Motor neuron (in vitro differentiated cells): ENCODE data around the gene KRT3. TPM values are rescaled to one million over a fixed set of nuclear protein-coding genes. Genes with fewer than 3 reads are reported as not detected.
A peak's percentile ranks its signal among the peaks of the same experiment; 100 is the strongest.

Experiments
- ATAC-seq, 8 experiments: fragments of 200-7000 bp; cut with Tn5 transposase; replicated peaks in 6 of 8; 2 replicates each; pipeline ENCODE4 v1.8.0; 2021; ENCODE audit warnings: mild to moderate bottlenecking in 8 of 8, moderate library complexity in 8 of 8
- H3K27ac ChIP-seq, 2 donors: fragments of 250-450 bp; sonication (Bioruptor Pico); 2 replicates each; pipeline ENCODE4 v1.9.0; 2021; ENCODE audit warnings: antibody characterized with exemption in 2 of 2, mild to moderate bottlenecking in 2 of 2, moderate library complexity in 1 of 2
- H3K4me1 ChIP-seq, 2 donors: fragments of 250-450 bp; sonication (Bioruptor Pico); replicated peaks in 1 of 2; 2 replicates each; pipeline ENCODE4 v1.6.1; 2021; ENCODE audit warnings: antibody characterized with exemption in 2 of 2, mild to moderate bottlenecking in 2 of 2, moderate library complexity in 1 of 2
- H3K4me3 ChIP-seq, 5 donors: fragments of 250-450 bp; sonication (Bioruptor Pico); 2 replicates each; pipeline ENCODE4 v1.9.0; 2021; ENCODE audit warnings: antibody characterized with exemption in 5 of 5, mild to moderate bottlenecking in 5 of 5, moderate library complexity in 4 of 5
- WGBS, 10 experiments: fragments of 450-650 bp; shearing (Covaris generic); methylation state at CpG; one replicate each; pipeline ENCODE4 v1.0.0; 2022; 5-methylcytosine and 5-hydroxymethylcytosine counted together
- in situ Hi-C, 9 experiments: fragments of 400-800 bp; cut with MboI; loops; one replicate each; pipeline ENCODE4 v1.15.0; 2021; ENCODE audit warnings: low sequenced_read_pairs in 9 of 9, low pct_unique_long_range_greater_than_20kb in 2 of 9; ENCODE audit not compliant: unreplicated experiment in 9 of 9
- total RNA-seq, 8 experiments: library from RNA; unstranded; fragments of 300-600 nt; gene quantifications; 2 replicates each; pipeline versions ENCODE4 v1.2.3 to v1.2.4, GENCODE V29; 2022

The KRT3 gene
- under 1 TPM in 4 of 8 experiments, not detected in 4; 0.24 to 0.66 (median 0.25) TPM for total RNA-seq

- ATAC-seq = no peak
- no peak within 1 kb of the TSS for H3K27ac ChIP-seq
- in situ Hi-C loops = no loop called here
Observed at GRCh38 chr12:52795694-52796428, at the start of gene KRT3. Gene KRT3 (minus strand): TSS chr12:52796117. CDS start chr12:52796042, 75 bp downstream.

GRCh38 chr12:52844386-52844785, 48.5 kb upstream of the KRT3 start:
- no peak for ATAC-seq
- WGBS, 10 experiments = 55 to 80% methylated on average over 1 to 2 of the region's 11 CpGs; no CpG with 5 or more reads in 8 of the 10 experiments
- in situ Hi-C loops = no loop called here
- H3K4me3 ChIP-seq = no peak overlapping the region
- H3K4me1 ChIP-seq = no peaks in the 10 kb centered on the region
- H3K27ac ChIP-seq = no peak overlapping the region

More at GRCh38 chr12:52795694-52796428, at the start of gene KRT3:
- 67 to 89% (median 78%) methylated on average over 1 to 13 of the region's 17 CpGs; no CpG with 5 or more reads in 2 of the 10 experiments for WGBS, 10 experiments
- peaks cover 0 to 2% of the 10 kb centered on the region in 2 donors for H3K4me1 ChIP-seq
- no peak within 1 kb of the TSS for H3K4me3 ChIP-seq

GRCh38 chr12:52839436-52840105, 43.7 kb upstream of the KRT3 start:
- peaks cover 0 to 5% of the 10 kb centered on the region in 2 donors for H3K4me1 ChIP-seq
- ATAC-seq = no peak
- no peak overlapping the region for H3K4me3 ChIP-seq
- no peak overlapping the region for H3K27ac ChIP-seq
- 10 to 97% (median 67%) methylated on average over 1 to 14 of the region's 18 CpGs; no CpG with 5 or more reads in 3 of the 10 experiments for WGBS, 10 experiments
- in situ Hi-C loops = no loop called here

DNA sequence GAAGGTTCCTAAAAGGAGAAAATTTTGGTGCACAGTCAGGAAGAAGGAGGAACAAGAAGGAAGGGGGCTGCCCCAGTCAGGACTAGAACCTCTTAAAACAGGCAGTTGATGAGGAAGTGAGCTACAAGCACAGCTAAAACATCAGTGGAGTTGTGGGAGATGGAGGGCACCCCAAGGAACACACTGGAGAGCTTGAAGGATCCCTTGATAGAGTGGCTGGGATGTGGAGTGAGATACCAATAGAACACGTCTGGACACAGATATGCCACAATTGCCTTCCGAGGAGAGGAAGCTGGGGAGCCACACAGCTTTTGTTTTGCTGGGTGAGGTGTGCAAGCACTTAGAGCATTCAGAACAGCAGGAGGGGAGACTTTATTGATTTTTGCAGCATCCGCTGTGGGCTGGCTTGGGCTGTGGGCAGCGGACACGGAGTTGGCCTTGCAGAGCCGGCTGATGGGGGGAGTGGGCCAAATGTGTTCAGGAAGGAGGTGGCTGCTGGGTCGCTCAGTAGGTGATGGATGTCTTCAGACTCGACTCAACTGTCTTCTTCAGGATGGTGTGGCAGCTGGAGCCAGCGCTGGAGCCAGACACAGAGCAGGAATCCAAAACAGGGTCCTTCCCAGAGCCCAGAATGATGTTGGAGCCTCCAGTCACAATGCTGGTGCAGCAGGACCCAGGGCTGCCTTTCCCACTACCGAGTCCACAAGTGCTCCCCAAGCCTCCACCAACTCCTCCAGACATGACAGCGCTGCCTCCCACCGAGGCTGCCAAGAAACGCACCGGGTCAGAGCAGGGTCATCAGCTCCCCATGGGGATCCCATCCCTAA, 42.9 kb upstream of the KRT3 start:
- Histone ChIP-seq H3K4me3 (no peak overlapping the region), H3K4me1 (peaks cover 0 to 5% of the 10 kb centered on the region in 2 donors), H3K27ac (no peak overlapping the region)
- ATAC-seq = no peak
- in situ Hi-C loops = no loop called here
- 32 to 60% (median 52%) methylated on average over 1 to 10 of the region's 14 CpGs; no CpG with 5 or more reads in 3 of the 10 experiments for WGBS, 10 experiments

- H3K4me1 ChIP-seq = peaks cover 0 to 5% of the 10 kb centered on the region in 2 donors
- no peak overlapping the region for H3K4me3 ChIP-seq
- WGBS, 10 experiments = 67 to 100% (median 76%) methylated on average over 1 to 6 of the region's 6 CpGs; no CpG with 5 or more reads in 4 of the 10 experiments
- ATAC-seq = peak in 2 of 8 experiments; percentile 5 to 7
- no peak overlapping the region for H3K27ac ChIP-seq
- in situ Hi-C loops = no loop called here
Observed at GRCh38 chr12:52837781-52838608, 42.1 kb upstream of the KRT3 start.

DNA sequence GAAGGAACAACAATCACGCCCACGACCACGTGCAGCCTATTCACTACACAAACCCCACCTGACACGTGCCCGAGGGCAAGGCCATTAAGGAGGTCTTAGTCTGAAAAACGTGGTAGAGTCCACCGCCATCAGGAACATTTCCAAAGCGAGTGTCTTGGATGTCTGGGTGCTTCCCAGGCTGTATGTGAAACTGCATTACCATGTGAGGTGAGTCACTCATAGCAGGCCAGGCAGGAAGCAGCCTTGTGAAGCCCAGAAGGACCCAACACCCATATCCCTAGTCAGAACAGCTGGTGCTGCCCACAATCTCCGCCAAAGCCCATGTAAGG, 41.5 kb upstream of the KRT3 start:
- Histone ChIP-seq H3K4me1 (peaks cover 0 to 5% of the 10 kb centered on the region in 2 donors), H3K4me3 (no peak overlapping the region), H3K27ac (no peak overlapping the region)
- in situ Hi-C loops = no loop called here
- WGBS, 10 experiments = 60 to 82% (median 72%) methylated on average over 1 to 7 of the region's 9 CpGs; no CpG with 5 or more reads in 6 of the 10 experiments
- peak in 4 of 8 experiments; percentile 50 to 99 (median 81) for ATAC-seq

- in situ Hi-C loops = no loop called here
- peak in 3 of 8 experiments; percentile 7 to 78 (median 65) for ATAC-seq
- 47 to 100% (median 93%) methylated on average over 2 to 7 of the region's 9 CpGs; no CpG with 5 or more reads in 3 of the 10 experiments for WGBS, 10 experiments
- H3K4me3 ChIP-seq = no peak overlapping the region
- H3K27ac ChIP-seq = no peak overlapping the region
- peaks cover 0 to 5% of the 10 kb centered on the region in 2 donors for H3K4me1 ChIP-seq
Observed at GRCh38 chr12:52836491-52837412, 40.8 kb upstream of the KRT3 start.

- ATAC-seq = peak in 2 of 8 experiments; percentile 71 to 84
- peaks cover 0 to 5% of the 10 kb centered on the region in 2 donors for H3K4me1 ChIP-seq
- H3K4me3 ChIP-seq = no peak overlapping the region
- WGBS, 10 experiments = 58 to 65% methylated on average over 3 to 4 of the region's 7 CpGs; no CpG with 5 or more reads in 8 of the 10 experiments
- in situ Hi-C loops = no loop called here
- H3K27ac ChIP-seq = no peak overlapping the region
Observed at GRCh38 chr12:52836042-52836466, 40.1 kb upstream of the KRT3 start.

- in situ Hi-C loops = no loop called here
- ATAC-seq = no peak
- no peak overlapping the region for H3K27ac ChIP-seq
- 51 to 90% (median 72%) methylated on average over 2 to 9 of the region's 15 CpGs; no CpG with 5 or more reads in 4 of the 10 experiments for WGBS, 10 experiments
- H3K4me1 ChIP-seq = peaks cover 0 to 5% of the 10 kb centered on the region in 2 donors
- H3K4me3 ChIP-seq = no peak overlapping the region
Observed at GRCh38 chr12:52835271-52836041, 39.5 kb upstream of the KRT3 start.

- H3K4me1 ChIP-seq = peaks cover 0 to 5% of the 10 kb centered on the region in 2 donors
- no peak overlapping the region for H3K27ac ChIP-seq
- ATAC-seq = no peak
- H3K4me3 ChIP-seq = no peak overlapping the region
- in situ Hi-C loops = no loop called here
- 0 to 50% (median 20%) methylated on average over 1 of the region's 4 CpGs; no CpG with 5 or more reads in 7 of the 10 experiments for WGBS, 10 experiments
Observed at GRCh38 chr12:52834727-52835001, 38.7 kb upstream of the KRT3 start.
